Activated naive CD4-positive, alpha-beta T cell treated with anti-CD3 and anti-CD28 coated beads for 36 hours (primary cell): Measurements from ENCODE around the gene BLOC1S4. TPM values are rescaled to one million over a fixed set of nuclear protein-coding genes. Genes with fewer than 3 reads are reported as not detected.

ENCODE experiments used
- CTCF ChIA-PET: fragments of 350-600 bp; sonication (Branson Sonifier 250); formaldehyde crosslinking; loops from one replicate; lab custom pipeline; 2021; ENCODE audit warnings: antibody characterized with exemption; lab: Charles Lee
- DNase-seq: peaks from one replicate; pipeline ENCODE4 v3.0.0-alpha.2; 2020
- H3K27ac Mint-ChIP-seq: one replicate; pipeline ENCODE4 v1.8.0; 2021; ENCODE audit warnings: mild to moderate bottlenecking, mixed read lengths
- H3K27me3 Mint-ChIP-seq: one replicate; pipeline ENCODE4 v1.8.0; 2021; ENCODE audit warnings: low read depth, mixed read lengths
- H3K36me3 Mint-ChIP-seq: one replicate; pipeline ENCODE4 v1.8.0; 2021; ENCODE audit warnings: low read depth, mixed read lengths
- H3K4me1 Mint-ChIP-seq: one replicate; pipeline ENCODE4 v1.8.0; 2021; ENCODE audit warnings: low read depth, mixed read lengths
- H3K4me3 Mint-ChIP-seq: one replicate; pipeline ENCODE4 v1.8.0; 2021; ENCODE audit warnings: mild to moderate bottlenecking, moderate library complexity, mixed read lengths
- H3K9me3 Mint-ChIP-seq: one replicate; pipeline ENCODE4 v1.8.0; 2021; ENCODE audit warnings: mixed read lengths
- intact Hi-C: fragments of 100-400 bp; cut with micrococcal nuclease; formaldehyde crosslinking; loops from one replicate; pipeline ENCODE4 v1.15.1; 2023
- total RNA-seq, 2 experiments: library from RNA; stranded (reverse); gene quantifications; one replicate each; pipeline ENCODE4 v1.2.3, GENCODE V29; 2021

Gene BLOC1S4
- total RNA-seq, 2 experiments from 2014 or later, result 11.0 to 11.8 TPM

- H3K27ac Mint-ChIP-seq, result no peak overlapping the region
- DNase-seq, result no peak
- H3K4me1 Mint-ChIP-seq, result peaks cover 2% of the 10 kb centered on the region
- H3K27me3 Mint-ChIP-seq, result no peaks in the 10 kb centered on the region
- no peak overlapping the region for H3K4me3 Mint-ChIP-seq
- H3K36me3 Mint-ChIP-seq, result no peaks in the 10 kb centered on the region
- intact Hi-C loops, result no loop called here
- CTCF ChIA-PET, result interaction anchor here (1.0 kb wide), 1 partner anchor 49 kb away, joined by 3 read pairs; no protein-coding TSS in a partner anchor
- no peaks in the 10 kb centered on the region for H3K9me3 Mint-ChIP-seq
These were observed 46.0 kb downstream of the BLOC1S4 start for GRCh38 chr4:6761649-6762615.

- Mint-ChIP-seq H3K4me1 (peaks cover 5% of the 10 kb centered on the region), H3K4me3 (no peak overlapping the region), H3K27me3 (no peaks in the 10 kb centered on the region), H3K27ac (no peak overlapping the region), H3K9me3 (no peaks in the 10 kb centered on the region), H3K36me3 (no peaks in the 10 kb centered on the region)
- intact Hi-C loops, result no loop called here
- CTCF ChIA-PET, result interaction anchor here (0.8 kb wide), 1 partner anchor 43 kb away, joined by 3 read pairs; no protein-coding TSS in a partner anchor
- no peak for DNase-seq
These were observed 47.4 kb downstream of the BLOC1S4 start for GRCh38 chr4:6763330-6763851.

- CTCF ChIA-PET, result no interaction called here
- Mint-ChIP-seq H3K4me1 (peaks cover 21% of the 10 kb centered on the region), H3K9me3 (no peaks in the 10 kb centered on the region), H3K27ac (no peak overlapping the region), H3K36me3 (no peaks in the 10 kb centered on the region), H3K27me3 (no peaks in the 10 kb centered on the region), H3K4me3 (no peak overlapping the region)
- intact Hi-C loops, result no loop called here
- no peak for DNase-seq
These were observed 49.1 kb downstream of the BLOC1S4 start for GRCh38 chr4:6764976-6765620.

GRCh38 chr4:6765703-6766102 lies 49.7 kb downstream of the BLOC1S4 start:
- no peak for DNase-seq
- H3K9me3 Mint-ChIP-seq, result no peaks in the 10 kb centered on the region
- no peaks in the 10 kb centered on the region for H3K36me3 Mint-ChIP-seq
- intact Hi-C loops, result no loop called here
- H3K27ac Mint-ChIP-seq, result no peak overlapping the region
- CTCF ChIA-PET, result no interaction called here
- H3K27me3 Mint-ChIP-seq, result no peaks in the 10 kb centered on the region
- no peak overlapping the region for H3K4me3 Mint-ChIP-seq
- peaks cover 21% of the 10 kb centered on the region for H3K4me1 Mint-ChIP-seq

Other genes starting within 250 kb of the BLOC1S4 start
- gene PPP2R2C, start 243.6 kb upstream of the BLOC1S4 start, total RNA-seq, result not detected
- 10 to 100 TPM; 12.7 to 12.8 TPM for gene MAN2B2, start 141.0 kb upstream of the BLOC1S4 start, total RNA-seq
- 100 to 1,000 TPM; 150 to 151 TPM for gene MRFAP1, start 75.5 kb upstream of the BLOC1S4 start, total RNA-seq
- 10 to 100 TPM in 1 of 2 experiments, 1 to 10 TPM in 1; 8.5 to 10.0 TPM for gene S100P, start 22.3 kb upstream of the BLOC1S4 start, total RNA-seq
- gene MRFAP1L1, start 6.3 kb upstream of the BLOC1S4 start, total RNA-seq, result 10 to 100 TPM; 37.0 to 38.6 TPM
- 10 to 100 TPM; 13.5 to 14.4 TPM for gene KIAA0232, start 66.6 kb downstream of the BLOC1S4 start, total RNA-seq
- gene TBC1D14, start 193.7 kb downstream of the BLOC1S4 start, total RNA-seq, result 10 to 100 TPM; 23.6 to 24.6 TPM